ENCODE measurements around the gene ARHGAP21. TPM values are rescaled to one million over a fixed set of nuclear protein-coding genes. Genes with fewer than 3 reads are reported as not detected.
"Not testable (repeated sequence)": the region's sequence is repeated elsewhere in the genome, so short reads cannot be mapped to it uniquely, and the experiment has no call there.

ARHGAP21 gene
- 10 to 100 TPM; 67.0 to 98.7 (median 84.0) TPM for polyA plus RNA-seq (ENCODE audit: insufficient read length in 4 of 4)

DNA sequence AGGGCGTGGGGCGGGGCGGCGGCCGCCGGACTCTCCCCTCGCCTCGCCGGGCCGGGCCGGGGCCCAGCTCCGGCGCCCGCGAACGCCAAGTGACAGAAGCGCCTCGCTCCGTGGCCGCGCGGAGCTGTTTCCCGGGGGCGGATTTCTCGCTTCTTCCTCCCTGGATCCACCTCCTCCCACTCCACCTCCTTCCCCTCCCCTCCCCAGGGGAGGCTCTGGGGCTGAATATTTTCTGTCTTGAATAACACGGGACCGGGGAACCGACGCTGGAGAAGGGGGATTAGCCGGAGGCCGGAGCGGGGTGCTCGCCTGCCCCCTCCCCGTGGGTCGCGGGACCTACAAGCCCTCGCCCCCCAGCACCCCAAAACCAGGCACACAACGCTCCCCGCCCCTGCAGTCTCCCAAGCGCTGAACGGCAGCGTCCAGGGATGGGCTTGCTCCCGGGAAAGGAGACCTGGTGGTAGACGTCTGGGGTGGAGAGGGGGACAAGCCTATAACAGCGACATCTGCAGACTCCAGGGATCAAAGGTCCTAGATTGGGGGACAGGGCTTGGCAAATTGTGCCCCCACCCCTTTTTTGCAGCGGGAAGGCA, at the start of gene ARHGAP21:
Gene ARHGAP21, minus strand, starts transcription at position 100 of the 593 bp plus-strand sequence. CDS start 1,988 bp downstream, outside the sequence.
- peak in 3 of 4 donors; percentile 50 to 86 (median 65) for DNase-seq (ENCODE audit: low read depth in 4 of 4, low spot score in 2 of 4)

- no peak for DNase-seq (ENCODE audit: low read depth in 4 of 4, low spot score in 2 of 4)
Measured at GRCh38 chr10:24771943-24772694, 48.4 kb upstream of the ARHGAP21 start.

GRCh38 chr10:24764991-24765390, 41.3 kb upstream of the ARHGAP21 start:
- not testable (repeated sequence) for DNase-seq (ENCODE audit: low read depth in 4 of 4, low spot score in 2 of 4)

DNA sequence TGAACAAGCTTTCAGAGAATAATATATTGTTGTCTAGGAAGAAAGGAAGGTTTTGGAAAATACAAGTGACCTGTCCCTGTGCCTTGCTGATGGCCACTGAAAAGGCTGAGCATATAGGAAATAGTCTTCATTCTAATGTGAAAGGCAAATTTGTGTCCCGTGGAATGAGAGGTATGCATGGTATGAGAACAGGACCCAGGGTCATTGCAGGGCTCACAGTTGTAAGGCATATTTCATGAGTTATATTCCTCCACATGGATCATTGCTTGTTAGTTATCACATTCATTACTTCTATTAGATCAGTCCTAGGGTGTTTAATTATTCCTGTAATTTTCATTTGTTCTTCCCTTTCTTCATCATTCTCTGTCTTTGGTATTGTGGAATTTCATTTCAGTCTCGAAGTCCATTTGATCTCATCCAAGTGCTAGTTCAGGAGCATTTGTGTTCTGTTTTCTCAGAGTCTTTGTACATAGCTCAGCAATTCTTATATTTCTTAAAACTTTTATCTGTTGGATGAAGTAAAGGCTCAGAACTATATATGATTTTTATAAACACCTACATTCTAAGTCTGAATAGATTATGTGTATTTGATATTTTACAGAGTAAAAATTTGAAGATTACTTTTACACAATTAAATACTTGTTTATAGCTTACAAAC, 39.4 kb upstream of the ARHGAP21 start:
- peak in 1 of 4 donors; percentile 29 for DNase-seq (ENCODE audit: low read depth in 4 of 4, low spot score in 2 of 4)

- no peak for DNase-seq (ENCODE audit: low read depth in 4 of 4, low spot score in 2 of 4)
Measured at GRCh38 chr10:24762161-24762924, 38.7 kb upstream of the ARHGAP21 start.

DNA sequence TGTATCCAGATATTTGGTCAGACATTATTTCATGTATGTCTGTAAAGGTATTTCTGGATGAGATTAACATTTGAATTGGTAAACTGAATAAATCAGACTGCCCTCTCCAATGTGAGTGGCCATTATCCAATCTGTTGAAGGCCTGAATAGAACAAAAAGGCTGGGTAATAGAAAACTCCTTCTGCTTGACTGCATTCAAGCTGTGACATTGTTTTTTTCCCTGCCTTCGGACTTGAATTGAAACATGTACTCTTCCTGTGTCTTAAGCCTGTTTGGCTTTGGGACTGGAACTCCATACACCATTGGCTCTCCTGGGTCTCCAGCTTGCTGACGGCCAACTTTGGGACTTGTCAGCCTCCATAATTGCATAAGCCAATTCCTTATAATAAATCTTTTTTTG, 36.0 kb upstream of the ARHGAP21 start:
- no peak for DNase-seq (ENCODE audit: low read depth in 4 of 4, low spot score in 2 of 4)

DNA sequence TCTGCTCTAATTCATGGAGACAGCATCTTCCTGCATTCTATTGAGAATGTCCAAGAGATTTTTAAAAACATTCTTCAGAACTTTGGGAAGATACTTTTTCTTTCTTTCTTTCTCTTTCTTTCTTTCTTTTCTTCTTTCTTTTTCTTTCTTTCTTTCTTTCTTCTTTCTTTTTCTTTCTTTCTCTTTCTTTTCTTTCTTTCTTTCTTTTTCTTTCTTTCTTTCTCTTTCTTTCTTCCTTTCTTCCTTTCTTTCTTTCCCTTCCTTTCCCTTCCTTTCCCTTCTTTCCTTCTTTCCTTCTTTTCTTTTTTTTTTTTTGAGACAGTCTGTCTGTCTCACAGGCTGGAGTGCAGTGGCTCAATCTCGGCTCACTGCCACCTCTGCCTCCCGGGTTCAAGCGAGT, 34.6 kb upstream of the ARHGAP21 start:
- DNase-seq (ENCODE audit: low read depth in 4 of 4, low spot score in 2 of 4): not testable (repeated sequence)

GRCh38 chr10:24756283-24756682, 32.6 kb upstream of the ARHGAP21 start:
- no peak for DNase-seq (ENCODE audit: low read depth in 4 of 4, low spot score in 2 of 4)

DNA sequence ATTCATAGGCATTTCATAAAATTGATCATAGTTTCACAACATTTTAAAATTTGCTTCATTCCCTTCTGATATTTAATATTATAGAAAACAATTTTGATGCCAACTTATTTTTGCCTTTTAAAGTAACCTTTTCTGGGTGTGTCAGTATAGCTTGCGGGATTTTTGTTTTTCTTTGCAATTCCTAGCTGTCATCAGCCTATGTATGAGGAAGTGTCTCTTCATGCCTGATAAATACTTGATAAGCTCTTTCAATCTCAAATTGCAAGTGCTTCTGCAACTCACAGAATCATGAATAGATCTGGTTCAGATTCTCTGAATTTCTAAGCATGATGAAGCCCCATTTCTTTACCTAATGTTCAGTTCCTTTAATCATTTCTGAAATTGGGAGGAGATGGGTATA, 28.0 kb upstream of the ARHGAP21 start:
- DNase-seq (ENCODE audit: low read depth in 4 of 4, low spot score in 2 of 4): no peak

GRCh38 chr10:24750695-24751094, 27.0 kb upstream of the ARHGAP21 start:
- no peak for DNase-seq (ENCODE audit: low read depth in 4 of 4, low spot score in 2 of 4)

DNA sequence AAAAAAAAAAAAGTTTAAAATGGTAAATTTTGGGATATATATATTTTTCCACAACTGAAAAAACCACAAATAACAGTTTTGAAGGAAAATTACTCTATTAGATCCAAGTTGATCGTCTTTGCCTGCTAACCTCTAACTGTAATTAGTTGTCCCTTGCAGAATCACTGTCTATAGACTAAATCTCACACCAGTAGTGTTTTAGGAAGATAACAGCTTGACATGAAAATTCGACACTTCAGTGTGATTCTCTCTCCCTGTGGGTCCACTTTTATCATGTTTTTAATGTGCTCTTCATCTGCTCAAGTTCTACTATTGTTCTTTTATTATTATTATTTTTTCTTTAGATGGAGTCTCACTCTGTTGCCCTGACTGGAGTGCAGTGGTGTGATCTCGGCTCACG, 24.5 kb upstream of the ARHGAP21 start:
- no peak for DNase-seq (ENCODE audit: low read depth in 4 of 4, low spot score in 2 of 4)

GRCh38 chr10:24744946-24745345, 21.3 kb upstream of the ARHGAP21 start:
- no peak for DNase-seq (ENCODE audit: low read depth in 4 of 4, low spot score in 2 of 4)

GRCh38 chr10:24740714-24741113, 17.0 kb upstream of the ARHGAP21 start:
- DNase-seq (ENCODE audit: low read depth in 4 of 4, low spot score in 2 of 4): no peak

DNA sequence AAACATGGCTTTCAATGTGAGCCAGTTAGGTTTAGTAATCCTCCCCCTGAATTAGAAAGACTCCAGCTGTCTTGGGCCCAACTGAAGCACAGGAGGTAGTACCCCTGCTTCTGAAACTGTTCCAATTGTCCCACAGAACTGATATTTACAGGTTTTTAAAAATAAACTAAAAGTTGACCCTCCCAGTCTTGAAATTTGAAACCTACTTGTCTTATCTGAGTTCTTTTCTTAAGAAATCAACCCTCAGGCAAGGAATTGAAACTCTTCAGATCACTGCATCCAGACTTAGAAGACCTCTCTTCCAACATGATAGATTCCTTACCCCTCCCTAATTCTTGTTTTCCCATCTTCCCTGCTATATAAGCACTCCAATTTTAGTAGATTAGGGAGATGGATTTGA, 13.3 kb upstream of the ARHGAP21 start:
- no peak for DNase-seq (ENCODE audit: low read depth in 4 of 4, low spot score in 2 of 4)

DNA sequence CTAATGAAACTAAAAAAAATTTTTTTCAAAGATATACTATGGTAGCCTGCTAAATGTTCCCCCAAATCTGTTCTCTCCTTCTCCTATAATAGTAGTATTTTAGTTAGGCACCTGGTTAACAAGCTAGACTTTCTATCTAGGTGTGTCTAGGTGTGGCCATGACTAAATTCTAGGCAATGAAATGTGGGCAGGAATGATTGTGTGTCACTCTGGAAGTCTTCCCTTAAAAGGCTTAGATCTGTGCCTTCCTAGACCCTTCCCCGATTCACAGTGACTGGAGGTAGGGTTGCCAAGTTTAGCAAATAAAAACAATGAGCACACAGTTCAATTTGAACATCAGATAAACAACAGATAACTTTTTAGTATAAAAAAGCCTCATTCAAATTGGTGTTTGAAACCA, 8.3 kb upstream of the ARHGAP21 start:
- no peak for DNase-seq (ENCODE audit: low read depth in 4 of 4, low spot score in 2 of 4)

GRCh38 chr10:24730811-24731210, 7.1 kb upstream of the ARHGAP21 start:
- DNase-seq (ENCODE audit: low read depth in 4 of 4, low spot score in 2 of 4): no peak

GRCh38 chr10:24727786-24728185, 4.1 kb upstream of the ARHGAP21 start:
- no peak for DNase-seq (ENCODE audit: low read depth in 4 of 4, low spot score in 2 of 4)

- no peak for DNase-seq (ENCODE audit: low read depth in 4 of 4, low spot score in 2 of 4)
Measured at GRCh38 chr10:24726626-24727025, 2.9 kb upstream of the ARHGAP21 start.

- DNase-seq (ENCODE audit: low read depth in 4 of 4, low spot score in 2 of 4): not testable (repeated sequence)
Measured at GRCh38 chr10:24726029-24726428, 2.3 kb upstream of the ARHGAP21 start.

- DNase-seq (ENCODE audit: low read depth in 4 of 4, low spot score in 2 of 4): peak; percentile 91 to 97 (median 94)
Measured at GRCh38 chr10:24724381-24725228, 918 bp upstream of the ARHGAP21 start.
